NCI-H187 (cell line): ENCODE data around the gene ZNF207.
"Not testable (repeated sequence)": the region's sequence is repeated elsewhere in the genome, so short reads cannot be mapped to it uniquely, and the experiment has no call there.

Source experiments
- DNase-seq, 2 experiments: peaks; one replicate each; lab custom pipeline; 2025; lab: John Stamatoyannopoulos, UW

The ZNF207 gene

DNA sequence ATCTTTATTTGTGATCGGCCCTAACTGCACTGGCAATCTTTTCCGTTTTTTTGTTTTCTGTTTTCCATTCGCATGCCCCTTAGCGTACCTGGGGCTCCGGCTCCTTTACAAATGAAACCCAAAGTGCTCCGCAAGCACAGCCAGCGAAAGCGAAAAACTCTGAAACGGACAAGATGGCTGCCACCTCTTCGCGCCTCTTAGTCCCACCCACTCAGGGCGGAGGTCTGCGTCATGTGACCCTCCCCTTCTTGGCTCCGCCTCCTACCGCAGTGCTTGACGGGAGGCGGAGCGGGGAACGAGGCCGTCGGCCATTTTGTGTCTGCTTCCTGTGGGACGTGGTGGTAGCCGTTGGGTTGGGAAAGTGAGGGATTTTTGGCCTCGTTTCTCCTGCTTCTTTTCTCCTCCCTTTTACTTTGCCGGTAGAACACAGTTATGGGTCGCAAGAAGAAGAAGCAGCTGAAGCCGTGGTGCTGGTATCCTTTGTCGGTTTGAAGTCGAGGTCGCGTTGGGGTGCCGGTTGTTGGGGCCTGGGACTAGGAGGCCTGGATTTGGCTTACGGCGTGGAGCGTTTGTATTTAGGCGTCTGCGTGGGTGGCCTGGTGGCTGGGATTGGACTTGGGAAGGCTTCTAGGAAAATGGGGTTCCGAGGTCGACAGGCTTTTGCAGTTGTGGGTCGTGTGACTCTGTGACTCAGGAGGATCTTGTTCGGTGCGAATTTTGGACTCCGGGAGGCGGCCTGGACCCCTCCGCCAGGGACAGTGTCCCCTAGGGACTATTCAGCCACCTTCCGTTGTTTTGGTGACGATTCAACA lies at the start of gene ZNF207:
ZNF207 (plus strand) TSS at position 304 of the 812 bp plus-strand sequence; CDS start at position 433, 129 bp downstream.
- peak; percentile 90 to 92 for DNase-seq

GRCh38 chr17:32302037-32302436 lies 47.9 kb upstream of the ZNF207 start:
- DNase-seq: no peak

GRCh38 chr17:32302860-32303649 lies 46.9 kb upstream of the ZNF207 start:
- no peak for DNase-seq

- DNase-seq: no peak
These were observed 46.1 kb upstream of the ZNF207 start for GRCh38 chr17:32303781-32304288.

GRCh38 chr17:32305049-32305448 lies 44.9 kb upstream of the ZNF207 start:
- no peak for DNase-seq

- no peak for DNase-seq
These were observed 42.3 kb upstream of the ZNF207 start for GRCh38 chr17:32307658-32308057.

DNA sequence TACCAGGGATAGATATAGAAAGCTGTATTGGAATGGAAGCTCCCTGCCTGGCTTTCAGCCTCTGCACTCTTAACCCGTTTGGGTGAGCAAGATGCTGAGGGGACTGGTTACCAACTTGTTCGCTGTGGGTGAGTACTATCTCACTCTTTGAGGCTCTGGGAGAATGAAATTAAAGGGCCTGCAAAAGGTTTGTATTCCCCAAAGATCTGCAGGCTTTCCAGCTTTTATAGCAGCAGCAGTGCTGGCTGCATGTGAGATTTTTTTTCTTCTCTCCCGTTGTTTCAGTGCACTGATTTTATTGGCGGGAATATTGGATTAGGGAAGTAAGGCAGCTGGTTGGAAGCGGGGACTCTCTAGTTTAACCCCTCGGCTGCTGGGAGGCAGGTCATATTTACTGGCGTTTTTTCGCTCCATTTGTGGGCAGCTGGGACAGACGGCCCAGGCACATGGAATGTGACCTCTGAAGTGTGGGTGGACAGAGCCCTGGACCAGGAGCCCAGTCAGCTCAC lies 38.9 kb upstream of the ZNF207 start:
- no peak for DNase-seq

DNA sequence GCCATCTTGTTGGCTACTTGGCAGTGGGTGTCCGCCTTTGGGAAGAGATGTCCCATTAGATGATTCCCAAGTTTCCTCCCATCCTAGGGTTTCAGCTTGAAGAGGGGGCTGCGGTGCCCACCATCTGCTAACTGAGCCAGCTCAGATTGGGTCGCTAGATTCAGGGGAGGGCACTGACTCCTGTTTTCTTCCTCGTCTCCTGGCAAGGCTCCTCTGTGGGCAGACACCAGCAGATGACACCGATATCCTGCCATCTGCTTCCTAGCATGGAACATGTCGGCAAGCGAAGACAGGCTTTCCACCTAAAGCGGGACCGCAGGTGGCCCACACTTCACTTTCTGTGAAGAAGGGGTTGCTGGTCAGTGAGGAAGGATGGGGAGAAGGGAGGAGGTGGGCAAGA lies 35.3 kb upstream of the ZNF207 start:
- DNase-seq: no peak

- no peak for DNase-seq
These were observed 34.8 kb upstream of the ZNF207 start for GRCh38 chr17:32315171-32315570.

- not testable (repeated sequence) for DNase-seq
These were observed 33.3 kb upstream of the ZNF207 start for GRCh38 chr17:32316653-32317052.

- DNase-seq: no peak
These were observed 32.6 kb upstream of the ZNF207 start for GRCh38 chr17:32317353-32317752.

DNA sequence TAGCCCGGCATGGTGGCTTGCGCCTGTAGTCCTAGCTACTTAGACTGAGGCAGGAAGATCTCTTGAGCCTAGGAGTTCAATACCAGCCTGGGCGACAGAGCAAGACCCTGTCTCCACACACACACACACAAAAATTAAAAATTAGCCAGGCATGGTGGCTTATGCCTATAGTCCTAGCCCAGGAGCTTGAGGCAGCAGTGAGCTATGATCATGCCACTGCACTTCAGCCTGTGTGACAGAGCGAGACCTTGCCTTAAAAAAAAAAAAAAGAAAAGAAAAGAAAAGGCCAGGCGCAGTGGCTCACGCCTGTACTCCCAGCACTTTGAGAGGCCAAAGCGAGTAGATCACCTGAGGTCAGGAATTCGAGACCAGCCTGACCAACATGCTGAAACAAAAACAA lies 31.9 kb upstream of the ZNF207 start:
- no peak for DNase-seq

- peak; percentile 14 to 33 for DNase-seq
These were observed 30.4 kb upstream of the ZNF207 start for GRCh38 chr17:32319548-32319905.

DNA sequence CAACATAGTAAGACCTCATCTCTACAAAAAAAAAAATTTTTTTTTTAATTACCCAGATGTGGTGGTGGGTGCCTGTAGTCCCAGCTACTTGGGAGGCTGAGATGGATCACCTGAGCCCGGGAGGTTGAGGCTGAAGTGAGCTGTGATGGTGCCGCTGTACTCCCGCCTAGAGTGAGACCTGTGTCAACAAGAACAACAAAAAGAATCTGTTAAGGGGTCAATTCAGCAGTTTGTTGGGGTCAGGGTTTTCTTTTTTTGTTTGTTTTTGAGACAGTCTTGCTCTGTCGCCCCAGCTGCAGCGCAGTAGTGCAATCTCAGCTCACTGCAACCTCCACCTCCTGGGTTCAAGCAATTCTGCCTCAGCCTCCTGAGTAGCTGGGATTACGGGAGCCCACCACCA lies 29.9 kb upstream of the ZNF207 start:
- DNase-seq: not testable (repeated sequence)

DNA sequence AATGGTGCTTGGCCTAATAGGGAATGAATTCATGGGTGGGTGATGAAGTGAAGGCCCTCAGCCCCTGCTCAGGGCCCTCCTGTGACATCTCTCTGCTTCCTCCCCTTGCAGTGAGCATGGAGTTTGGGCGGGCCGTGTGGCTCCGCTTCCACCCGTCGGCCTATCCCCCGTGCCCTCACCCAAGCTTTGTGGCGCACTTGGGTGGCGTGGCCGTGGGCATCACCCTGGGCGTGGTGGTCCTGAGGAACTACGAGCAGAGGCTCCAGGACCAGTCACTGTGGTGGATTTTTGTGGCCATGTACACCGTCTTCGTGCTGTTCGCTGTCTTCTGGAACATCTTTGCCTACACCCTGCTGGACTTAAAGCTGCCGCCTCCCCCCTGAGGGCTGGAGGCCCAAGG lies 29.1 kb upstream of the ZNF207 start:
- no peak for DNase-seq

- DNase-seq: no peak
These were observed 26.9 kb upstream of the ZNF207 start for GRCh38 chr17:32323046-32323445.

- DNase-seq: no peak
These were observed 26.0 kb upstream of the ZNF207 start for GRCh38 chr17:32323811-32324491.

DNA sequence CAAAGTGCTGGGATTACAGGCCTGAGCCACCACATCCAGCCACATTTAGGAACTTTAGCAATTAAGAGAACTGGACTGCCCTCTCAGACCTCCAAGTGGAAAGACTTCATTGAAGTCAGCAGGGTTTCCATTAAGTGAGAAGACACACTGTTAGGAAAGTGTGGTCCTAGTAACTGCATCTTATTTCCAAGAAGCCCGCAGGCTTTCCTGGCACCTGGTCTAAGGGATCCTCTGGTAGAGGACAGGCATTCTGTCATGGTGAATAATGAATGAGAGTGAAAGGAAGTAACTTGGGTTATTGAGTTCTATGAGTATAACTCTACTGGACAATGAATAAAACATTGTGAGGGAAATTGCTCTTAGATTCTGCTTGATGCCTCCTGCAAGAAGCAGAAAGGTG lies 22.0 kb upstream of the ZNF207 start:
- no peak for DNase-seq

- DNase-seq: no peak
These were observed 19.8 kb upstream of the ZNF207 start for GRCh38 chr17:32330147-32330546.

GRCh38 chr17:32331243-32332040 lies 18.5 kb upstream of the ZNF207 start:
- DNase-seq: no peak

DNA sequence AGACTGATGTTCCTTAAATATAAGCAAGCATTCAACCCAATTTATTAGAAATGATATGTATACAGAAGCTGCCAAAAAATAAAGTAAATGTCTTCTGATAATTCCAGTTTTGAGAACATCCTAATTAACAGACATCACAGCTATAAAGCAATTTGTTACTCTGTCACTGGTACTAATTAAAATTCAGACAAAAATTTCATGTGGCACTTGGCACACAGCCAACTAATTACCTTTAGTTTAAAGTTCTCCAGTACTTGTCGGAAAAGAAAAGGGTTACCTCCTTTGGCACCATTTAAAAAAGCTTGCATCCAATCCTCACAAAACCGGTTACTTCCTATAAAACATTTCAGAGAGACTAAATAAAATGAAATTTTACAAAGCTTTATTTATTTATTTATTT lies 16.8 kb upstream of the ZNF207 start:
- no peak for DNase-seq
